ENCODE results near the gene BSN.

The BSN gene

GRCh38 chr3:49602049-49602554 is 47.8 kb downstream of the BSN start:
- DNase-seq: no peak

- no peak for DNase-seq
Observed at GRCh38 chr3:49602877-49603411, 48.7 kb downstream of the BSN start.

GRCh38 chr3:49606427-49606826 is 52.1 kb downstream of the BSN start:
- DNase-seq: no peak

GRCh38 chr3:49607105-49607591 is 52.9 kb downstream of the BSN start:
- peak in 35 of 58 donors; percentile 19 to 85 (median 46) for DNase-seq

DNA sequence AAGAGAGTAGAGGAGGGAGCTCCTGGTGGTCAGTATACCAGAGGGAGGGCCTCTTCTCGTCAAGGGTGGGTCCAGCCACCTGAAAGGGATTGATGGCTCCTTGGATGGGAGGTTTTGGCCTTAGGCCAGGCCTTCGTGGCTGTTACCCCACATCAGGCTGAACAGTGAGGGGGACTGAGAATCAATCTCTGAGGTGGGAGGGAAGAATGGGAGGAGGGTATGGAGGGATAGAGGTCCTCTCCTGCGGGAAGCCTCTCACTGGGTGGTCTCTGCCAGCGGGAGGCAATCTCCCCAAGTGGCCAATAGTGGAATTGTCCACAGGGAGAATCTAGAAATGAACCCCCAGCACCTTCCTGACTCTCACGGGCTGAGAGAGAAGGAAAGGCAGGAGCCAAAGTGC is 53.5 kb downstream of the BSN start:
- no peak for DNase-seq

- no peak for DNase-seq
Observed at GRCh38 chr3:49609314-49609713, 55.0 kb downstream of the BSN start.

- DNase-seq: peak in 35 of 58 donors; percentile 14 to 77 (median 35)
Observed at GRCh38 chr3:49609815-49610214, 55.5 kb downstream of the BSN start.

- no peak for DNase-seq
Observed at GRCh38 chr3:49610666-49611280, 56.5 kb downstream of the BSN start.

GRCh38 chr3:49611291-49611690 is 57.0 kb downstream of the BSN start:
- DNase-seq: no peak

DNA sequence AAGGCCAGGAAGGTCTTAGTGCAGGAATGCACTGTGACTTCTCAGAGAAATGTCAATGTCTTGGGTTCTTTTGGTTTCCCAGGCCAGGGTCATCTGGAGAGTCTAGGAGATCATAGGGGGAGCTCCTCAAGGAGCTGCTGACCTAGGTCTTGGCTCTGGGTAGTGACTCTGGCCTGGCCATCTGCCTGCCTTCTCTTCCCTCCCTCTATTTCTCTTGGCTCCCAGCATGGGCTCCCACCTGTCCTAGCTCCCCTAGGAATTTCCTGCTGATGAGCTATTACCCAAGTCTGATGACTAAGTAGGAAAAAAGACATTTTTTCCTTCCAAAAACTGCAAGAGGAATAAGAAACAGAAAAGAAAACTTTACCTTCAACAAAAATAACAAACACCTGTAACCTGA is 57.4 kb downstream of the BSN start:
- DNase-seq: no peak

- DNase-seq: no peak
Observed at GRCh38 chr3:49614936-49615335, 60.7 kb downstream of the BSN start.

- no peak for DNase-seq
Observed at GRCh38 chr3:49616061-49616460, 61.8 kb downstream of the BSN start.

DNA sequence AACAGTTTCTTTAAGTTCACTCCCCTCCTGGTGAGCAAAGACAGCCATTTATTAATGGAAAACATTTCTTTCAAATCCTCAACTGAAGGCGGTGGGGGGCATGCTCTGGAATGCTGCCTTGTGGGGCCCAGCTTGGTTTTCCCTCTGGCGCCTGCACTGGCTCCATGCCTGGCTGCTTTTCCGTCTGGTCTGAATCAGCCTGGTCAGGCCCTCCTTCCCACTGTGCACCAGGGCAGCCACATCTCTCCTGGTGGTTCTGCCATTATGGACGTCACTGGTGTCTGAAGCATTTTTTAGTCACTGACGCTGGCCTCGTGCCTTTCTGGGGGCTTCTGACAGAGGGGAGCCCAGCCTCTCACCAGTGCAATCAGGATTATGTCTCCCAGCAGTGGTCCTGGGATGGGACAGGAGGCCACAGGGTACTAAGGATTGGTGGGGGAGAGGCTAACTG is 62.2 kb downstream of the BSN start:
- peak in 10 of 58 donors; percentile 9 to 30 (median 22) for DNase-seq

DNA sequence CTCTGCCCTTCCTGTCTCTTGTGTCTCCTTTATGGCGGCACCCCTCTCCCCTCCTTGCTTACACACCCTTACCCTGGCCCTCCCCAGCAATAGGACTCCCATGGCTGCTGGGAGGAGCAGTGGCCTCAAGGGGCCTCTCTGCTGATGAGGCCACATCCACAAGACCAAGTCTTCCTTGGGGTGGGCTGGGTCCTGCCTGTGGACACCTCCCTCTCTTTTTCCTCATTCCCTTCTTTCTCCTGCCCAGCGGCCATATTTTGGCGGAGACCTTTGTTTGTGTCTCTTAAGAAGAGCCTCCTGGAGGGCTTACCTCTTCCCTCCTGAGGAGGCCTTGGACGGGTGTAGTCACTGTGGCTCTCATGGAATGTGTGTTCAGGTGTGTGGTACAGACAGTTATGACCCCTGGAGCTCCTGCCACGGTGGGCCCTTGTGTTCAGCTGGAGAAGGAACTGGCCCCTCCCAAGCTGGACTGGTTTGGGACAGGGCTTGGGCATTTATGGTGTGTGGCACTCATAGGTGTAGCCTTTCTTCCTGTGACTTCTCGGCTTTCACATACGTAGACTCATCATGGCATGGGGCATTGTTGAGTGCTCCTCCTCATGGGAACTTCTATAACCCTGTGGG is 63.2 kb downstream of the BSN start:
- DNase-seq: no peak

GRCh38 chr3:49618412-49618811 is 64.1 kb downstream of the BSN start:
- DNase-seq: no peak

- DNase-seq: no peak
Observed at GRCh38 chr3:49619649-49620048, 65.4 kb downstream of the BSN start.

- no peak for DNase-seq
Observed at GRCh38 chr3:49620728-49621127, 66.5 kb downstream of the BSN start.

DNA sequence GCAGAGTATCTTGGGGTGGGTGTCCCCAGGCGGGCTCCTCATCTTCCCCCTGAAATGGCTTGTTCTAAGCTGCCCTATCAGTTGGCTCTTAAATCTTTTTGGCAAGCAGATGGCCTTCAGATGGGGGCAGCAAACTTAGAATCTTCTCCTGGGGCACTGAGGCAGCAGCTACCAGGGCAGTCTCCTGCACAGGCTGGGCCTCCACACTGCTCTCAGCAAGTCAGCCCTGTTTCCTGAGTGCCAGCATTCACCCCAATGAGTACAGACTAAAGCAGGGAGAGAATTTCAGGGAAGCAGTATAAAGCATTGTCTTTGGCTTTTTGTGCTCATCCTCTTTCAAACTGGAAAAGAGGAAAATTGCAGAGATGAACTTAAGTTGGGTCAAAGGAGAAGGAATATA is 68.8 kb downstream of the BSN start:
- no peak for DNase-seq

- no peak for DNase-seq
Observed at GRCh38 chr3:49625071-49625470, 70.8 kb downstream of the BSN start.

GRCh38 chr3:49626101-49626581 is 71.9 kb downstream of the BSN start:
- peak in 29 of 58 donors; percentile 21 to 78 (median 44) for DNase-seq

DNA sequence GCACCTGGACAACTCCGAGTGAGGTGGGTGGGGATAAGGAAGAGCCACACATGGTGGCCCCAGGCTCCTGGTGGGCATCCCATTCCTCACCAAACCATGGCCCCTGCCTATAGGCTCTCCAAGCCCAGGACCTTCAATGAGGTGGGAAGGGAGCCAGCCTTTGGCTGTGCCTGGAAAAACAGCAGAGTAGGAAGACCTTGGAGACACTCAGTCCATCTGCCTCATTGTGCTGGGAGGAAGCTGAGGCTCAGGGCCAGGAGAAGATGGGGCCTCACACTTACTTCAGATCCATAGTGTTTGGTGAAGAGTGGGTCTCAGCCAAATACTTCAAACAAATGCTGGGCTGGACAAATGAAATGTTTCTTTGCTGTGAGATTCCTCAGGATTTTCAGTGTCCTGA is 72.5 kb downstream of the BSN start:
- DNase-seq: peak in 11 of 58 donors; percentile 13 to 53 (median 32)

DNA sequence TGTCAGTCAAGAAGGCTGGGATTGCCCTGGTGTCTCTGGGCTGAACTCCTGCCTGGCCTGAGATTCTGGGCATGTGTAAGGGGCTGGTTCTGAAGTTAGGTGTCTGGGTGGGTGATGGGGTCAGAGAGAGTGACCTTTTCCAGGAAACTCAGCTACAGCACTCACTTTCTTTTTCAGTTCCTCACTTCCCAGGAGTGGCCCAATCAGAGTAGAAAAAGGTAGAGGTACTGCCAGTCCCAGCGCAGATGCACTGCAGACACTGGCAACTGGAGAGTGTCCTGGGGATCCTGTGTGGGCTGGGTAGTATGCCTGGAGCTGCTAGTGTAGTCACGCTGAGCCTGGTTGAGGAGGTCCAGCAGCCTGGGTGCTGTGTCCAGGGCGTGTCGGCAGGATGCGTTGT is 73.4 kb downstream of the BSN start:
- DNase-seq: no peak
